ENCODE measurements around the gene UBALD1.

Gene UBALD1

DNA sequence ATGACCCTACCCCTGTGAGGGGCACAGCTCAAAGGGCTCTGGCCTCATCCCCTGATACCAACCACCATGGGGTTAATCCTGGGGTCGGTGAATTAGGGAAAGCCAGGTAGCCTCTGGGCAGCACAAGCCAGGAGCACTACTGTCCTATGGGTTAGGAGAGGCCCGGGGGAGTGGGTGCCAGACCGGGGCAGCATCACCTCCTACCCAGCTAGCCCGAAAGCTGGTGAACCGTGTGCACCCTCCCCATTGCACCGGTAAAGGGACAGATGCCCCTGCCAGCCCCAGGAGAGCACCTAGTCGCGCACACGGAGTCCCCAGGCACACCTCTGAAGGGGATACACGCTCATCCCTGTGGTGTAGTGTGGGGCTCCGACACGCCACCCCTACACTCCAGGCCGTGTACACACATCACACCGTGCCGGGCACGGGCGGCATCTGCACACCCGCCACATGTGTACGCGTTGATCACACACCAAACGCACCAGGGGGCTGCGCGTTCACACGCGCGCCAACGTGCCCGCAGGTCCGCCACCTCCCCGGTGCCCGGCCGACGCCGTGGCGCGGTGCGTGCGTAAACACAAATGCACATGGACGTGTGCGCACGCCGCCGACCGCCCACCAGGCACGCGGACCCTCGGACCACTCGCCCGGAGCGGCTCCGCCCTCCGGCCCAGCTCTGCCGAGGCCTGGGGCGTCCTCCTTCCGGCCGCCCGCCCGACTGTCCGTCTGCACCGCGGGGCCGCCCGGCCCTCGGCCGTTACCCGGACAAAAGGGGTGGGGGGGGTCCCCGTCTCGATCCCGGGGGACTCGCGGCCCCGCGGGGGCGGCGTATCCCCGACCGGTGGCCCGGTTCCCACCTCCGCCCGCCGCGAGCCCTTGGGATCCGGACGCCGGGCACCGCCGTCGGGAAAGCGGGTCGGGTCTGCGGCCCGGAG lies 785 bp downstream of the UBALD1 start:
- peak; percentile 15 for DNase-seq

DNA sequence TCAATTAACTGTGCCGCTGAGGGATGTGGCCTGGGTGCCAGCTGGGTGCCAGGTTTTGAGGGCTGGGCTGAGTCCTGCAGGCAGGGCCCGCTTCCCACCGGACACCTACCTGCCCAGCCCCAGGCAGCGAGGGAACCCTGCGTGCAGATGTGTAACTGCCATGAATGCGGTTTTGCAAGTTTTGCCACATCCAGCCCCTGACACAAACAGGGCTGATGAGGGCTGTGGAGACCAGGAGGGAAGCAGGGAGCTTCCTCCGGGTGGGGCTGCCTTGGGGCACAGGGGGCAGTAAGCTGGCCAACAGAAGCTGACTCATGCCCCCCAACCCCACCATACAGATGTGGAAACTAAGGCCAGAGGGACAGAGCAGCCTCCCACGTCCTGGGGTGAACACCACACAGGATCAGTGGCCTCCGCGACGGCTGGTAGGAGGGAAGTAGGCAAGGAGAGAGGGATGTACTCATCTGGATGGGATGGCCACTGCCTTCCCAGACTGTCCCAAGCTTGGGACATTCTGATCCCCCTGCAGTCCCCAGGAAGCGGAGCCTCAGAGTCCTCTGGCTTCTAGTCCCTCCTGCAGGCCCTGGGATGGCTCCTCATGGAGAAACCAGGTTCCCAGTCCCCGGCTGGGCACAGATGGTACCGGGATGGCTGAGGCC lies 1.6 kb downstream of the UBALD1 start:
- DNase-seq = peak; percentile 53

DNA sequence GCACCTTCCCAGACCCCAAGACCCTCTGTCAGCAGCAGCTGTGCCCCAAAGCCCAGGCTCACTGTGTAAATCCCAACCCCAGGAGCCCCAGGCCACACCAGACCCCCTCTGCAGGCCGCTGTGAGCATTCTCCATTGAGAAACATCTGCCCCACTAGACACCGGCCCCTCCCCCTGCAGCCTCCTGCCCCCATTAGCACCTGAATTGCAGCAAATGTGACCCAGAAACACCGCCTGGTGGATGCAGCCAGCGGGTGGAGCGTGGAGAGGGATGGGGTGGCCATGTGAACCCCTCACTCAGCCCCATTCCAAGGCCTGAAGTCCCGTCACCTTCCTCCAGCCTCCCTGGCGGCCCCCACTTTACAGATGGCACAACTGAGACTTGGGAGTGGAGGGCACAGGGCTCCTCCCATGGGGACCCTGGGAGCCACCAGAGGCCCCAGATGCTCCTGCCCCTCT lies 2.2 kb downstream of the UBALD1 start:
- no peak for DNase-seq

DNA sequence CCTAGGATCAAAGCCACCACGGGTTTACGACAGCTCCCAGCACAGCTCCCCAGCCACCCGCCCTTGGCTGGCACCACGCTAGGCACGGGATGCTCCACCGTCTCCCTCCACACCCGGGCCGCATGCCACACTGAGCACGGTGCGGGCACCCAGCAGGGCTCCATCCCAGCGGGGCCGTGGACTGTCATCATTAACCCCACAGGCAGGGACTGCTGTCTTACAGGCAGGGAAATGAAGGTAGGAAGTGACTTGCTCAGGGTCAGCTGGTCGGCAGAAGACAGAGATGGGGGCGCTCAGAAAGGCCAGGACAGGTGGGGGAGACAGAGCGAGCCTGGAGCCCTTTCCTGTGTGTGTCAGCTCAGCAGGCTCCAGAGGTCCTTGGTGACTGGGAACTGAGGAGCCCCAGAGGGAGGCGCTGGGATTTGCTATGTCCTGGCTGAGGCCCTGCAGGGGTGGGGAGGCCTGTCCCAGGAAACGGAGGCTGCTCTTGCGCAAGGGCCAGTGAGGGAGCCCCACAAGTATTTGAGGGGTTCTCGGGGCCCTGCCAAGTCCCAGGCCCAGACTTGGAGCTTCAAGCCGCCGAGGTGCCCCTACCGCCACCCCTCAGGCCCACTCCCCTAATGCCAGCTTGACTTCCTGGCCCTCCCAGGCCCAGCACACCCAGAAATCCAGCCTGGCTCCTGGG lies 3.2 kb downstream of the UBALD1 start:
- DNase-seq = no peak

DNA sequence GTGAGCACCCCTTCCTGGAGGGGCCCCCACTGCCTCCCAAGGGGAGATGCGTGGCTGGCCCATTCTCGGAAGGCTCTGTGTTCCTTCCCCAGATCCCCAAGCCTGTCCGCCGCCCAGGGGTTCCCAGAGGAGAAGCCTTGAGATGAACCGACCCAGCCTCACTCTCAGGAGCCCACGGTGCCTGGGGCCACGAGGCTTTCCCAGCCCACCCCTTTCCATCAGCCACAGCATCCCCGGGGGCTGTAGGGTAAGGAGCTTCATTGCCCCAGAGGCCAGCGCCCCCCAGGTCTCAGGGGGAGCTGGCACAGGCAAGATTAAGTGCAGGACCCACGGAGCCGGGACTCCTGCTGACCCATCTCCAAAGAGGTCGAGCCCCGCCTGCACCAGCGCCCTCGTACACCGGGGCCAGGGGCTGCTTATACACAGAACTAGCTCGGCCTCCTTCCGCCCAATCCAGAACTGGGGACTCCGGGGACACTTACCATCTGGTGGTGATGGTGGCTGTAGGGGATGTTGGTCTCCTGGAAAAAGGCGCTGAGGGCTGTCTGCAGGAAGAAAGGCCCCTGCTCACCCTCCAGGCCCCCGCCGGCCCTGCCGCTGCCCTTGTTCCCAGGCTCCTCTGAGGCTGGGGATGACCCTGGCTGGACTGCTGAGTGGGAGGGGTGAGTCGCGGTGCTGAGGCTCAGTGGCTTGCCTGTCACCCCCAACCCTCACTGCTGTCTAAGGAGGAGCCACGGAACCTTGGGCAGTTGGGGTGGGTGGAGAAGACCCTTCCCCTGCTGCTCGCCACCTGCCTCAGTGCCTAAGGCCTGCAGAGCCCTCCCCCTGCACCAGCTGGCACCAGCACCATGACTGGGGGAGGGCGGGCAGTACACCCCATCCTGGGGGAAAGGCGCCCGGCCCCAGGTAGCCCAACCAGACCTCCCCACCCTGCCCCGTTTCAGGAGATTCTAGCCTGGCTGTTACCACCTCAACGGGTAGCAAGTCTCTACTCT lies 4.4 kb downstream of the UBALD1 start:
- no peak for DNase-seq

DNA sequence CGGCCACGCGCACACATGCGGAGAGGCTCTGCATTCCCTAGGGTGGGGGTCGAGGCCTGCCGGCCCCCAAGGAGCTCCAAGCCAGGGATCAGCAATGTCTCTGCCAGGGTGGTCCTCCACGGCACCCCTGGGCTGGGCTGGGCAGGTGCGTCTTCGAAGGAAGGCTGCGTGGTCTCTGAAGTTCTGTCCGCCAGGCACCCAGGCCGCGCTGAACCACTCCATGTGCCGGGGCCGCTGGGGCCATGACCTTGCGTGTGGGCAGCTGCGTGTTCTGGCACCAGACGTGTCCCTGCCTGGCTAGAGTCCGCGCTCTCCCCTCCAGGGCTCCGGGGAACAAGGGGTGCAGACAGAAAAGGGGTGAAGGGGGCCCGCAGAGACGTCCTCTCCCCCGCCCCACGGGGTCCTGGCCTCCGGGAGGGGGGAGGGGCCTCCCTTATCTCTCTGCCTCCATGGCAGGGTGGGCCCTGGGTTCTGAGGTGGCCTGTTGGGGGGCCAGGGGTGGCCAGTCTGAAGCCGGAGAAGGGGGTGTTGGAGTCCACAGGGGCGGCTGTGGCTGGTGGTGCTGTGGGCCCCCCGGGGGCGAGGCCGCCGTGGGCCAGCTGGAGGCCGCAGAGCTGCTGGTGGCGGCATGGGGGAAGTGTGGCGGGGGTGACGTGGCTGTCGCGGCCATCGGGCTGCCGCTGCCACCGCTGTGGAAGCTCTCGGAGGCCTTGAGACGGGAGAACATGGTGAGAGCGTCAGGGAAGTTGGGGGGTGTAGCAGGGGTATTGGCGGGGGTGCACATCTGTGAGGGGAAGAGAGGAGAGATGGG lies 5.3 kb downstream of the UBALD1 start:
- DNase-seq = no peak

DNA sequence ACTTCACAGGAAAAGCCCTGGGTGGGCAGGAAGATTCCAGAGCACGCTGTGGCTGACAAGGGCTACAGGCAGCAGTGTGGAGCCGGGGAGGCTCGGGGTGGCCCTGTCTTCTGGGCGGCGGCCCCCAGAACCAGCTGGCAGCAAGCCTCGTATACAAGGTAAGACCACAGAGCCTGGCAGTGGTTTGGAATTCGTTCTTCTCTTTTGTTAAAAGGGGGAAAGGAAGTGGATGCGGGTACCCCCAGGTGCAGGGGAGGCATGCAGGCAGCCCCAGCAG lies 6.0 kb downstream of the UBALD1 start:
- no peak for DNase-seq

DNA sequence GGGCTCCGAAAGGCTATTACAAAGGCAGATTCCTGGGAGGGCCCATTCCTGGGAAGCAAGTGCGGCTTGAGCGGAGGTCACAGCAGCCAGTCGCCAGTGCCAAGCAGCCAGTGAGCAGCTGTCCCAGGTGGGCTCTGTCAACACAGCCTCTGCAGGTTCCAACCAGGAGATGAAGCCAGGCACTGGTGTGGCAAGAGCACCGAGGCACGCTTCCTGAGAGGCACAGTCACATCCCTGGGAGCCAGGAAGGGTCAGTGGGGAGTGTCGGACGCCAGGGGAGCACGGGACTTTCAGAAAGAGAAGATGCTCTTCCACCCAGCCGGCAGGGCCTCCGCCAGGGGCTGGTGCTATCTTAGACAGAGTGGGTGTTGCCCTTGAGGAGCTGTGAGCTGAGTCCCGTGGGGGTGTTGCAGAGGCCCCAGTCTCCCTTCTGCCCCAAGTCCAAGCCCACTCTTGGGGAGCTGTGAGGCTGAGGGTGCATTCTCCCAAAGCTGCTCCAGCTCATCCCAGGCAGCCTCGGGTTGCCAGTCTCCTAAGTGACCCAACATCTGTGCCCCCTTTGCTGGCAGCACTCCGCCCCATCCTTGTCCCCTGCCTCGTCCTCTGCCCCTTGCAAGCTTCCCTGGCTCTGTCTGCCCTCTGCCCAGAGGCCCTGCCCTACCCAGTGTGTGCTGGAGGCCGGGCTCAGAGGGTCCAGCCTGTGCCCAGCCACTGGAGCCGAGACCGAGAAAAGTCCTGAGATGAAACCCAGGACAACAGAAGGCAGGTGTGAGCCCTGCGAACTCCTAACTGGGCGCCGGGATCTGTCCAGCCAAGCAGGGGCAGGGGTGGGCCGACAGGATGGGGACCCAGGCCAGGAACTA lies 6.6 kb downstream of the UBALD1 start:
- no peak for DNase-seq

DNA sequence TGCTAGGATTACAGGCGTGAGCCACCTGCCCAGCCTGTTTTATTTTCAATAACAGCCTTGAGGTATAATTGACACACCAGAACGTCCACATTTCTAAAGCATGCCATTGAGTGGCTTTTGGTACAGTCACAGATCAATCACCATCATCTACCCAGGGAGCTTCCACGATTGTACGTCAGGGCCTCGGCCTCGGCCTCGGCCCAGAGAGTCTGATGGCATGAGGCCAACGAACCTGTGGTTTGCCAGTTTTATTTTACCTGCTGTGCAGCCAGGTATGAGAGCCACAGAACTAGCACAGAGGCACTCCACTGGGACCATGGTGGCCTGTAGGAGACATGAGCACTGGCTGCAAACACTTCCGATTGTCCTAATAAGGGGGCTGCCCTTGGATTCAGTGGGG lies 8.3 kb downstream of the UBALD1 start:
- DNase-seq = no peak

DNA sequence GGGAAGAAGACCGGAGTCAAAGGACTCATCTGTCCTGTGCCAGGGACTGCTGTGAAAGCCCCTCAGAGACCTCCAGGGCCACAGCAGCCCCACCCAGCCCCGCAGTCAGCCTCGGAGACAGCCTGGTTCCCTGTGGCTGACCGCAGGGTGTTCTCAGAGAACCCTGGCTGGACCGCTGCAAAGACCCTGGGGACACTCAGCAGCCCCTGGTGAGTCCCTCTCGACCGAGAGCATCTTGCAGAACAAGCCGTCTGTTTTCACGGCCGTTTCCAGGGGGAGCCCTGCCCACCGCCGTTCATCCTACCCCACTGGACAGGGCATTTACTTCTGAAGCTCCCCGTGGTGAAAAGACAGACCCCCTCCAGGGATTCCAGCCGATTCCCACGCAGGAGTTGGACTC lies 10.3 kb downstream of the UBALD1 start:
- no peak for DNase-seq

DNA sequence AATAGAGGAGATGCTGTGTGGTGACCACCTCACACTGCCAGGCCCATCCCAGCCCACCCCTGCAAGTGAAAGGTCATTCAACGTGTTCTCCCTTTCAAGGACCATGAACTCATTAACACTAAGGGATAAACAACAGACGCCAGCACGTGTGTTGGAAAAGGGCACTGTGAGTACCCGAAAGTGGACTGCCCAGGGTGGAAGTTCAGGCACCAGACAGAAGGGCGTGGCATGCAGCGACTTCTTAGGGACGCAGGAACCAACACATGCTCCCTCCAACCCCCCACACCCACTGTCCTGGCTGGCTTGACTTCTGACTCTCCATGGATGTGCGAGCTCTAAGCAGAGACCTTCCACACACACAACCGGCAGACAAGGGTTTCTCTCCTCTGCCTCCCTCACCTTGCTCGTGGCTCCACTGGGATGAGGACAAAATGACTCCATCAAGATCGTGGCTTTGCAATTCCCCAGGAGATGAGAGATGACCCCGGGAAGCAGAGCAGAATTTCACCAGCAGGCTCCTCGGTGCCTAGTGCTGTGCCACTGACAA lies 11.0 kb downstream of the UBALD1 start:
- DNase-seq = no peak

DNA sequence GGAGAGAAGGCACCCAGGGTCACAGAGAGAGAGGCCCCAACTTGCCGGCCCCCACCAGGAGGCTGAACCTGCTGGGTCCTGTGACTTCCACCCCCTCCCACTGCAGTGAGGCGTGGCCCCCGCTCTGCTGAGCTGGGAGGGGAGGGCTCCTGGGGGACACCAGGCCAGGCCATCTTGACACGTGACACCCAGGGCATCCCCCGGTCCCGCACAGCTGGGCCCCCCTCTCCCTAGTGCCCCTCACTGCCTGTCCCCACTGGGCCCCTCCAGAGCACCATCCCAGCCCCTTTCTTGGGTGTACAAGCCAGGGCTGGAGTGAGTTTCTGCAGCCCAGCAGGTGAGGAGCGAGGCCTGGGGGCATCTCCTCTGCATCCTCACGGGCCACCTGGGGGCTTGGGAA lies 12.4 kb downstream of the UBALD1 start:
- DNase-seq = no peak

DNA sequence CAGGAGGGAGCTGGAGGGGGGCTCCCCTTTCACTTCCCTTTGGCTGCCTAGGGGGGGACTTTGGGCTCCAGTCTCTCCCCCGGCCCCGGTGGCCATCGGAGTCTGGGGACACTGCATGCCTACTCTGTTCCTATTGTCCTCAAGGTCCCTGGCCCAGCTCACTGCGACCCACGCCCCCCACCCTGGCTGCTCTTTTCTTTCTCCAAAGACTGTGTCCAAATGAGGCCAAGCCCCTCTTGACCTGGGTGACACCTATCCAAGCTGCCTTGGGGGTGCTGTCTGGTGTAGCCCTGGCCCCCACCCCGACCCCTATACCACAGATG lies 12.9 kb downstream of the UBALD1 start:
- no peak for DNase-seq

DNA sequence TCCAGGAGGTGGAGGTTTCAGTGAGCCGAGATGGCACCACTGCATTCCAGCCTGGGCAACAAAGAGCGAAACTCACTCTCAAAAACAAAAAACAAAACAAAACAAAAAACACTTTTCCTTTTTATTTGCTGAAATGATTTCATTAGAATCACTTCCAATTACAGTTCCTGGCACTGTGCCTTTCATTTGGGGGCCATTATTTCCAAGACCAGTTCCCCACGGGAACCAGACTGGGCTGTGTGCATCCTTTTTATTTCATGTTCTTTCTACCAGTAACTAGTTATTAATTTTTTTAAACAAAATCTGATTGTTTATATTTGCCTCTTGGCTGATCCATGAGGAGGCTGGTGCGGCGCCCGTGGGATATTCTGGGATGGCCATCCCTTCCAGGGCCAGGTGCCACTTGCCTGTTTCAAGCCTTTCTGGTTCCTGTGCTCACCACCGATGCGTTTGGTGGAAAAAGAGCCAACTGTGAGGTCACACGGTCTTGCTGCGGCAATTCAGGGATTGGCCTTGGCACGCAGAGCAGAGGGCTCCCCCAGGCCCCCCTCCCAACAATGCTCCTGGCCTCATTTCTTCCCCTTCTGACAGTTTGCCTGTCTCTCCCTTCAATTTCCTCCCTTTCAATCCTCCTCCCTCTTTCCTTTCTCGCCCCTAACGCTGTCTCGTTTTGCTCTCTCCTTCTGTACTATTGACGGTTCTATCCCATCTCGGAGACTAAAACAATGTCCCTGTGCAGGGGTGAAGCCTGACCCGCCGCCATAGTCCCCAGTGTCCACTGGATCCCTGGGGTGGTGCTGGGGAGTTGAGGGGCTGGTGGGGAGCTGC lies 13.4 kb downstream of the UBALD1 start:
- no peak for DNase-seq

DNA sequence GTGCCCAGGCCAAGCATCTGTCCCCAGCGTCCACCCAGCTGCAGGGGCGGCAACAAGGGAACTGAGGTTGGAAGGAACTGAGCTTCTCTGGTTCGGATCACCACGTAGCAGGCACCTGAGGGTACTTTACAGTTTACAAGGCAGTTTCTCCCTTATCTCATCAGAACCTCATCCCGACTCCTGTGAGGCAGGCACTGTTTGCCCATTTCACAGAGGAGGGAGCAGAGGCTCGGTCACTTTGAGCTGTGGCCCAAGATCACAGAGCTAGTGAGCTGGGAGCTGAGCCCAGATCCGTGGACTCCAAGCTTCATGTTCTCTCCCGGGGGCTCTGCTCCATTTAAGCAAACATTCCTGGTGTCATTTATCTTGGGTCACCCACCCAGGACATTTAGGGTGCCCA lies 15.1 kb downstream of the UBALD1 start:
- no peak for DNase-seq

DNA sequence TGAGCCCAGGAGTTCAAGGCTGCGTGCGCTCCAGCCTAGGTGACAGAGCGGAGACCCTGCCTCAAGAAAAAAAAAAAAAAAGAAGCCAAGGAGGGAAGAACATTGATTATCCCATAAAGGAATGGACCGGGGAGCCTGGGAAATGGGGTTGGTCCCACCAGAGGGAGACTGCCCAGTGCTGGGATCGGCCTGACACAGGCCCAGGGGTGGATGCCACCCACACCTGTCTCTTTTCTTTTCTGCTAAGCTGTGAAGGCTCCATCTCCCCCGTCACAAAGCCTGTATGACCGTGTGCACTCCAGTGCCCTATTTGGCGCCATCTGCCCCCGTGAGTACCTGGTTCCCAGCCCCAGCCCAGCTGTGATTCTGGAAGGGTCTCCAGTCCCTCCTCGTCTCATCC lies 15.7 kb downstream of the UBALD1 start:
- no peak for DNase-seq

DNA sequence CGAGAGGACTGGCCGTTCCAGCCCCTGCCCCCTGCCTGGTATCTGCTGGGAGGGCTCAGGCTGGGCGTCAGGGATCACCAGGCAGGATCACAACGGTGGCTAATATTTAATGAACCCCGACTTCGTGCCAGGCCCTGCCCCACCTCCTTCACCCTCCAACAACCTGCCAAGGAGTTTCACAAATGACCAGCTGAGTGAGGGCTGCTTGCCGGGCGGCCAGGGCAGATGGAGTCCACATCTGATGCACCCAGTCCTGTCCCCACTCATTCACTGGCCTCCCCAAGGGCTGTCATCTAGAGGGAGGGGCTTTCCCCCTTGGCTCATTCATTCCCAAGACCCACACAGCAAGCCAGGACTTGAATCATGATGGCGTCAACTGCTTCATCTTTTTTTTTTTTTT lies 17.5 kb downstream of the UBALD1 start:
- no peak for DNase-seq

DNA sequence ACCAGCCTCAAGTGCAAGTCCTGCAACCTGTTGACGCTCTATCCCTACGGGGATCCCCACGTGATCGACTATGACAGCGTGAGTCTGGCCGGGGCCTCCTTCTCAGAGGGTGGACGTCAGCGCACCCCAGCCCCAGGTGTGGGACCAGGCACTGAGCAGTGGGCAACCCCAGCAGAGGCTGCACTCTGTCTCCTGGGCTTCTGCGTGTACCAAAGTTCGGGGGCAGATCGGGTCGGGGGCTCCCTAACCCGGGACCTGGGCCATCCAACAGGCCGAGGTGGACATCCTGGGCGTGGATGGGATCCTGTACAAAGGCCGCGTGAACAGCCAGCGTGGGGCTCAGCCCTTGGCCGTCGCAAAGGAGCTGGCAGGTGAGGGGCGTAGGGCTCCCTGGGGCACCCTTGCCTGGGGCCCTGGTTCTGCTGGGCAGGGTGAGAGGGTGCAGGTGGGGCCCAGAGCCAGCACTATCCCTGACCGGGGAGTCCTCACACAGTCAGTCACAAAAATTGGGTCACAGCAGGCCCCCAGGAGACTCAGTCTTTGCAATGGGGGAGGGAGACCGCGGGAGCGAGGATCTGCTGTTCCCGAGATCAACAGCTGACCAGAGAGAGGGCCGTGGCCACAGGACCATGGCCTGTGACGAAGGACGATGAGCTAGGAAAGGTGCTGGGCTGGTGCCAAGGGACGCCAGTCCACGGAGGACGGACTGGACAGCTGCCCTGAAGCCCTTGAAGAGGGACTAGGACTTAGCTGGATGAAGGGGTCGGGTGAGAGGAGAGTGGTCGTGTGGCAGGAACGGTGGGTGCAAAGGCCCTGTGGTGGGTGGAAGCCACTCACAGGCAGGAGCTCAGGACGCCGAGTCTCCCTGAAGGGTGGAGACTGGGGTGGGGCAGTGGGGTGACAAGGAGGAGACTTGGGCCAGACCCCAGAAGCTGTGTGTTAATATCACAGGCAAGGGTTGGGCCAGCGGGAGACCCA lies 20.0 kb downstream of the UBALD1 start:
- no peak for DNase-seq

DNA sequence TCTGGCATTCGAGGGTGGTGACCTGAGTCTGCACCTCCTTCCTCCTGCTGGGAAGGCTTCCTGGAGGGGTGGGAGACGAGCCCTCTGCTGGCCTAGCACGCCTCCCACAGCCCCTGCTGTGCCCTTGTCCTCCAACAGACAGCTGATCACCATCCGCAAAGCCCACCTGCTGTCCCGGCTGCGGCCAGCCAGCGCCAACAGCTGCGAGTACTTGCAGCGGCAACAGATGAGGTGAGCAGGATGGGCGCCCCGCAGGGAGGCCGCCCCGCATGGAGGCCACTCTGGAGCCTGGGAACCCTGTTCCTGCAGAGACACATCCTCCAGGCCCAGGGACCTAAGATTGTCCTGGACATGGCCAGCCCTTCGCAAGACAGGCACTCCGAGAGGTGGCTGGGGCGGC lies 21.6 kb downstream of the UBALD1 start:
- DNase-seq = no peak
